ENCODE results near the gene SUFU.
A peak's percentile ranks its signal among the peaks of the same experiment; 100 is the strongest.
"Not testable (repeated sequence)": the region's sequence is repeated elsewhere in the genome, so short reads cannot be mapped to it uniquely, and the experiment has no call there.

SUFU gene

DNA sequence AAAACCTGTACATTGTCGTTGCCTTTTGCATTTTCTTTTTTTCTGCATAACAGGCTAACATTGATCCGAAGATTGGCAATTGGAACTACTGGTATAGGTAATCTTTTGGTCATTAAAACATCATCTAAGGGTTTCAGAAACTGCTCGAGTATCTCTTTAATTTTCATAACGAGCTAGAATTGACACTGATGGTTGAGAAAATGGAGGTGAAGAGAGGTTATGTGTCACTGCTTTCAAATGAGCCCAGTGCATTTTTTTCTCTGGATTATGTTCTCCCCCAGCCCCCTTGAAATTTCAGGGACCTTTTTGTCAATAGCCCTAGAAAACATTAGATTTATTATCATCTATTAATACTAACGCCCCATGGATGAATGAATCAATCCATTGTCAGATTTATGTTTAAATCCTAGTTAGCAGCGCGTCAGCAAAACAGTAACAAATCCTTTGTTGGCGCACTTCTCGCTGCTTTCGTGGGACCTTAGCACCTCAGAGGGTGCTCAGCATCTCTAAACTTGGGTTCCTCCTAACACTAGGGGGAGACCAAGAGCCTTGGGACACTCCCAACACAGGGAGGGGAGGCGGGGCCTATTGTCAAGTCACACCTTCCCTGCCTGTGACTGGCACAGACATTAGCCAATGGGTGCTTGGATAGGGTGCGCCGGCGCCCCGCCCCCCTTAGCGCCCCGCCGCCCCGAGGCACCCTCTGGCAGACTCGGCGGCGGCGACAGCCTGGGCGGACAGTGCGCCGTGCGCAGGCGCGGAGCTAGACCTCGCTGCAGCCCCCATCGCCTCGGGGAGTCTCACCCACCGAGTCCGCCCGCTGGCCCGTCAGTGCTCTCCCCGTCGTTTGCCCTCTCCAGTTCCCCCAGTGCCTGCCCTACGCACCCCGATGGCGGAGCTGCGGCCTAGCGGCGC is at the start of gene SUFU:
SUFU (plus strand) TSS at position 709 of the 915 bp plus-strand sequence; CDS start at position 890, 181 bp downstream.
- DNase-seq = peak; percentile 95

DNA sequence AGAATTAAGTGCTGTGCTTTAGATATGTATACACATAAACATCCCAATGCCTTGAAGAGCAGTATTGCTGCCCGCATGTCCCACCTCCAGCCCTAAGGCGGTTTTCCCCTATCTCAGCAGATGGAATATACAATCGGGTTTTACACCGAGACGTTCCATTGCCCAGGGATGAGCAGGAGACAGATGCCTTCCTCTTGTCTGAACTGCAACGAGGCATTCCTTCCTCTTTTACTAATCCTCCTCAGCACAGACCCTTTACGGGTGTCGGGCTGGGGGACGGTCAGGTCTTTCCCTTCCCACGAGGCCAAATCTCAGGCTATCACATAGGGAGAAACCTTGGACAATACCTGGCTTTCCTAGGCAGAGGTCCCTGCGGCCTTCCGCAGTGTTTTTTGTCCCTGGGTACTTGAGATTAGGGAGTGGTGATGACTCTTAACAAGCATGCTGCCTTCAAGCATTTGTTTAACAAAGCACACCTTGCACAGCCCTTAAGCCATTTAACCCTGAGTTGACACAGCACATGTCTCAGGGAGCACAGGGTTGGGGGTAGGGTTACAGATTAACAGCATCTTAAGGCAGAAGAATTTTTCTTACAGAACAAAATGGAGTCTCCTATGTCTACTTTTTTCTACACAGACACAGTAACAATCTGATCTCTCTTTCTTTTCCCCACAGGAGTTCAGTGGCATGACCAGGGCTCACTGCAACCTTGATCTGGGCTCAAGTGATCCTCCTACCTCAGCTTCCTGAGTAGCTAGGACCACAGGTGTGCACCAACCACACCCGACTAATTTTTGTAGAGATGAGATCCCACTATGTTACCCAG is 48.9 kb upstream of the SUFU start:
- DNase-seq = not testable (repeated sequence)

DNA sequence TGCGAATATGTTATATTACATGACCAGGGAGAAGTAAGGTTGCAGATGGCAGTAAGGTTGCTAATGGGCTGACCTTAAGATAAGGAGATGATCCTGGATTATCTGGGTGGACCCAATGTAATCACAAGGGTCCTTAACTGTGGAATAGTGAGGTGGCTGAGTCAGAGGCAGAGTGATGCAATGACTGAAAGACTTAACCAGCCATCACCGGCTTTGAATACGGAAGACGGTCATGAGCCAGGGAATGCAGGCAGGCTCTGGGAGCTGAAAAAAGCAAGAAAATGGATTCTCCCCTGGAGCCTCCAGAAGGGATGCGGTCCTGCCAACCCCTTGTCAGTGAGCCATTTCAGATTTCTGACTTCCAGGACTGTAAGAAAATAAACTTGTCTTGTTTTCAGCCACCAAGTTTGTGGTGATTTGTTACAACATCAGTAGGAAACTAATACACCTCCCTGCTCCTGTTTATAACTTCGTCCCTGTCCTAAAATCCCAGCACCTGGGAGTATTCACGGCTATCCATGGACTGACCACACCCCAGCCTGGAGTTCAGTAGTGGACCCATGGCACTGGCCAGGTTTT is 47.8 kb upstream of the SUFU start:
- DNase-seq = no peak

DNA sequence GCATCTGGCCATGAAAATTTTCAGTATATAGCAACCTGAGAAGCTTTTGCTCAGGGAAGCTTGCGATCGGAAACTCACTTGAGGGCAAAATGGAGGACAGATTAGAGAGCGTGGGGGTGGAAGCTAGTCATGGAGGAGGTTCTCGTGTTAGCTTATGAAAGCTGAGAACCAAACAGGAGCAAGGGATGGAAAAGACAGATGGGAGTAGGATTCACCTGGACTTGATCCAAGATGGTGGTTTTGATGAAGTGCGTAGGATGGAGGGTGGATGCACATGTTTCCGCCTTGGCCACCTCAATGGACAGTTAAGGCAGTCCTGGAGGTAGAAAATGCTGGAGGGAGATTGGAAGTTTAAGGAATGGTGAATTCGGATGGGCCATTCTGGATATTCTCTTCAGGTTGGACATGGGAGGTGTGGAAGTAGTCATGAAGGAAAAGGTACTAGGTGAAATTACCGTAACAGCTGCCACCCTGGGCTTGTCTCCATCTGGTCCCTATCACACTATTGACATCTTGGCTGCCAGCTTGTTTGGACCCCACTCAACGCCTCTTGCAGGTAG is 46.1 kb upstream of the SUFU start:
- DNase-seq = no peak

DNA sequence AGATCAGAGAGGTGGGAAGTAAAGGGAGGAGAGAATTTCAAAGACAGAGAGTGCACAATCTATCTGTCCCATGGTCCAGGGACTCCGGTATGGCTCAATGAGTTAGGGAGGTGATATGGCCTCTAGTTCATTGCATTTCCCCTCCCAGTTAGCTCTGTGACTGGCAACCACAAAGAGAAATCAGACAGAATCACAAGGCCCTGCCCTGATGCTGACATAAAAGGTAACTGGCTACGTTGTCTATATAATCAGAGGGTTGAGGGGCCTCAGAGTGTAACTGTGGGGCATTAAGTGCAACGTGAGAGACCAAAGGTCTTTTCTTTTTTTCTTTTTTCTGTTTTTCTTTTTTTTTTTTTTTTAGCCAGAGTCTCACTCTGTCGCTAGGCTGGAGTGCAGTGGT is 45.1 kb upstream of the SUFU start:
- no peak for DNase-seq

DNA sequence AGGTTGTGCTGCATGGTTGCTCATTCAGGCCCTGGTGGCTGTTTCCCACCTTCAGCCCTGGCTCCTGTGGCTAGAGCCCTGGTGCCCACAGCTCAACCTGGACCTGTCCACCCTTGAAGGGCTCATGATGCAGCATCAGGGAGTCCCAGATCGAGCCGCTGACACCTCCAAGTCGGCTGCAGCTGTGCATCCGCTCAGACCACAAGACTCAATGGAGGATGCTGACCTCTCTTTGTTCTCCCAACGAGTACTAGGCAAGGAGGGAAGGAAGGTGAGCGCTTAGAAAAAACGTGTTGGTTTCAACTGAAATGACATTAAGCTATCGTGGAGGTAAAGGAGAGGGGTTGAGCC is 43.0 kb upstream of the SUFU start:
- DNase-seq = no peak

DNA sequence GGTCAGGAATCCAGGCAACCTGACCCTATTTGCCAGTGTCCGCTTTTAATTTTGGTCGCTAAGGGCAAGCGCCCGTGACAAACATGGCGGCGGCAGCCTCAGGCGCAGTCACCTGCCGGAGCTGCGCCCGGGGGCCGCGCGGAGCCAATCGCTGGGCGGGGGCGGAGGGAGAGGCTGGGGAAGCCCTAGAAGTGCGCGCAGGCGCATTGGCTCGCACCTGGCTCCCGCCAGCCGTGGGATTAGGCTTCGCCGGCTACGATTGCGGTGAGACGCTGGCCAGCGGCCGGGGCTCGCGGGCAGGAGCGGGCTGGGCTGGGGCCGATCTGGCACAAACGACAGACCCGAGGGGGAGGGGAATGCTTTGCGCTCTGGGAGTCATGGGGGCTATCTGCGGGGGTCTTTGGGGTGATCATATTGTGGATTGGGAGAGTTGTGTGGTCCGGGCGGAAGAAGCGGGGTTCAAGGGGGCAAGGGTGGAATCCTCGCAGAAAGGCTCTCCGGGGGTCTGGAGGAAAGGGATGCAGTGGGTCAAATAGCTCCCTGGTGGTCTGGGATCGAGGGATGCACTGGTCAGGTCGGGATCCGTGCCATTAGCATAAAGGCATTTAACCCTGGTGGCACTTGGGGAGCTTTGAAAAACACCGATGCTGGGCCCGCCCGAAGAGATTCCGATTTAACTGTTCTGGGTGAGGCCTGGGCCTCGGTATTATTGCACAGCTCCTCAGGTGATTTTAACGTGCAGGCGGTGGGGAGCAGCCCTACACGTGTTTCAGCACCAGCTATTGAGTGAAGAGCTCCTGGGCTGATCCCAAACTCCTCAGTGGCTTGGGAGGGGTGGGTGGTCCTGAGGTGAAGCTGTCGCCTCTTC is 42.4 kb upstream of the SUFU start:
- DNase-seq = peak; percentile 85

DNA sequence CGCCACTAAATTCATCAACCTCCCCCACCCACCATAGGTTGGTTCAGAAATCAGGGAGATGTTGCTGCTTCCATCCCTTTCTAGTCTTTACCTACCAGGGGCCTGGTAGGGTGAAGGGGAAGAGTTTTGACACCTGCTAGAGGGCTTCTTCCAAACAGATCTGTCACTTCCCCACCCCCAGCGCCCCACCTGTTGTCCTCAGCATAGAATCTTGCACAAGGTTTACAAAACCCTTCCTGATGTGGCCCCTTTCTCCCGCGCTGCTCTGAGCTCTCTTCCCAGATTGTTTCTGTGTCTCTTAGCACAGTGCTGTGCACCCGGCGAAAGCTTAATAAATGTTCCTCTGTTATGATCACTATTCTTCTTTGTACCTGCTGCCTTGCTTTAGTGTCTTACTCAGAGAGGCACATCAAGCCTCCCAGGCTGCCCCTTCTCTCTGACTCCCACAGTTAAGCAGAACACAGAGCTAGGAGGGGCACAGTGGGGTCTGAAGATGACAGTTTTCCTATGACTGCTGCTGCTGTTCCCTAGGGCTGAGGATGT is 41.2 kb upstream of the SUFU start:
- DNase-seq = no peak

DNA sequence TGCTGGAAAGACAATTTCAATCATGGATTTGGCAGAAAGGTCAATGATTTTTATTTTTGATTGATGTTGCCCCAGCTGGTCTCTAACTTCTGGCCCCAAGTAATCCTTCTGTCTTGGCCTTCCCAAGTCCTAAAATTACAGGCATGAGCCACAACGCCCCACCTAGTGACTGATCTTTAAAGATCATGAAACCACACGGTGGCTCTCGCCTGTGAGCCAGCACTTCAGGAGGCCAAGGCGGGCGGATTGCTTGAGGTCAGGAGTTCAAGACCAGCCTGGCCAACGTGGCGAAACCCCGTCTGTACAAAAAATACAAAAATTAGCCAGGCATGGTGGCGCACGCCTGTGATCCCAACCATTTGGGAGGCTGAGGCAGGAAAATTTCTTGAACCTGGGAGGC is 39.8 kb upstream of the SUFU start:
- DNase-seq = no peak

DNA sequence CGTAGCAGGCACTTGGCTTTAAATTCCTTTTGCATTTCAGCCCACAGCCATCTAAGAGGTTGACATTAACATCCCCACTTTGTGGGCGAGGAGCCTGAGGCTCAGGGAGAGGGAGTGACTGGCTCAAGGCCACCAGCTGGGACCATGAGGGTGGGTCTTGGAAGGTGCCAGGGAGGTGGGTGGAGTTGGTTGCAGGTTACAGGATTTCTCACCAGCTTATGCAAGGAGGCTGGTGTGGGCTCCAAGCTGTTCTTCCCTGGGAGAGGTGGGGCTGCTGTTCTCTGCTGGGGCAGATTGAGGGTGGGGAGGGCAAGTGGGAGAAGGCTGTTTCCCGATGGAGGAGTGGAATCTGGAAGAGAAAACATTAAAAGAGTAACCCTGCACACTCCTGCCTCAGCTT is 38.3 kb upstream of the SUFU start:
- no peak for DNase-seq

DNA sequence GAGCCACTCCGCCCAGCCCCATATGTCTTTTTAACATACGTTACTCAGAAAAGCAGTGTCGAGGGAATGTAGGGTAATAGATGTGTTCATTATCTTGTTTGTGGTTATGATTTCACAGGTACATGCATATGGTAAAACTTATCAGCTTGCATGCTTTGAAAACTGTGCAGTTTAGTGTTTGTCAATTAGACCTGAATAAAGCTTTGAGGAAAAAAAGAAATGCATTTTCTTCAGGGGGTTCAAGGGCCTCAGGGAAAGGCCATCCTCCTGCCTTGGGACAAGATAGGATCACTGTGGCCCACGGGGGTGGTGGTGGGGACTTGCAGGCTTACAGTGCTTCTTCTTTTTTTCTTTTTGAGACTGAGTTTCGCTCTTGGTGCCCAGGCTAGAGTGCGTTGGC is 36.5 kb upstream of the SUFU start:
- DNase-seq = no peak

DNA sequence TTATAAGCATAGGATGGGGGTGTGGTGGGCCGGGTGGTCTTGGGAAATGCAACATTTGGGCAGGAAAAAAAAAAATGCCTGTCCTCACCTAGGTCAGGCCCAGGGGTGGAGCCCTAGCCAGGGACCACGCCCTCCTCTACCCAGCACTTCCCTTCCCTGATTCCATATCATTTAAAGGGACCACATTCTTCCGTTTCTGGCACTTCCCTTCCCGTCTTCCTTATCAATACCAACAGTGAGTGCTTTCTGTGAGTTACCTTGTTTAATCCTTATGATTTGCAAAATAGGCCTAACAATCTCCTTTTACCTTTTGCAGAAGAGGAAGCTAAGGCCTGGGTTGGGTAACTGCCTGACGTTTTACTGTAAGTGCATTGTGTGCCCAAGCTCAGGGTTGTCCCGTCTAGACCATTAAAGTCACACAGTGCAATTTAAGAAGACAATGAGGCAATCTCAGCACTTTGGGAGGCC is 35.8 kb upstream of the SUFU start:
- no peak for DNase-seq

DNA sequence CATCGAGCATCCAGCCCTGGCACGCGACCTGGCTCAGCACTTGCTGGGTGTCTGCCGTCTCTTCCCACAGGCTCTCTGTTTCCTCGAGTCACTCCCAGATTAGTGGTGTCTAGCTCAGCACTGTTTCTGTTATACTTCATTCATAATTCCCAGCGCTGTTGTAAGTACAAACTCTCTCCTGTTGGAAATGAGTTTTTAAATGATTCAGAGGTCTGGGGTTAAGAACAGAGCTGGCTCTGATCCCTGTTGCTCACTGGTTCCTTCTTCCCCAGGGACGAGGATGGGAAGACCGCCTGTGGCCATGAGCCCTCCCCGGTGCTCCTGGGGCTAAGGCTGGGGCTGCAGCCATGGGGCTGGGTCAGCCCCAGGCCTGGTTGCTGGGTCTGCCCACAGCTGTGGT is 35.1 kb upstream of the SUFU start:
- DNase-seq = no peak

DNA sequence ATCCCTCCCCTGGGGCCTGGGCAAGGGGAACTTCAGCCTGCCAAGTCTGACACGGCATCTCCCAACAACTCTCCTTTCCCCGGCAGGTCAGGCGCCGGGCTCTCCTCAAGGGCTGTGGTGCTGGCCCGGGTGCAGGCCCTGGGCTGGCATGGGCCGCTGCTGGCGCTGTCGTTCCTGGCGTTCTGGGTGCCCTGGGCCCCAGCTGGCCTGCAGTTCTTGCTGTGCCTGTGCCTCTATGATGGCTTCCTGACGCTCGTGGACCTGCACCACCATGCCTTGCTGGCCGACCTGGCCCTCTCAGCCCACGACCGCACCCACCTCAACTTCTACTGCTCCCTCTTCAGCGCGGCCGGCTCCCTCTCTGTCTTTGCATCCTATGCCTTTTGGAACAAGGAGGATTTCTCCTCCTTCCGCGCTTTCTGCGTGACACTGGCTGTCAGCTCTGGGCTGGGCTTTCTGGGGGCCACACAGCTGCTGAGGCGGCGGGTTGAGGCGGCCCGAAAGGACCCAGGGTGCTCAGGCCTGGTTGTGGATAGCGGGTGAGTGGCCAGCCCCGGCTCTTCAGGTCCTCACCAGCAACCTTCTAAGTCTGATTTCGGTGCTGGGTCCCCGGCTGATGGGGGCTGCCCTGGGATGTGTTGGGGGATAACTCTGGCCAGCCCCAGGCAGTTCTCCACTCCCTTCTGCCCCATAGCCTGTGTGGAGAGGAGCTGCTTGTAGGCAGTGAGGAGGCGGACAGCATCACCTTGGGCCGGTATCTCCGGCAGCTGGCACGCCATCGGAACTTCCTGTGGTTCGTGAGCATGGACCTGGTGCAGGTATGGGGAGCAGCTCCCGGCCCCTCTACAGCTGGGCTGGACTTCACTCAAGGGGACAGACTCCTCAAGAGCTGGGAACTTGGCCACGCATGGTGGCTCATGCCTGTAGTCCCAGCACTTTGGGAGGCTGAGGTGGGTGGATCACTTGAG is 32.9 kb upstream of the SUFU start:
- no peak for DNase-seq

DNA sequence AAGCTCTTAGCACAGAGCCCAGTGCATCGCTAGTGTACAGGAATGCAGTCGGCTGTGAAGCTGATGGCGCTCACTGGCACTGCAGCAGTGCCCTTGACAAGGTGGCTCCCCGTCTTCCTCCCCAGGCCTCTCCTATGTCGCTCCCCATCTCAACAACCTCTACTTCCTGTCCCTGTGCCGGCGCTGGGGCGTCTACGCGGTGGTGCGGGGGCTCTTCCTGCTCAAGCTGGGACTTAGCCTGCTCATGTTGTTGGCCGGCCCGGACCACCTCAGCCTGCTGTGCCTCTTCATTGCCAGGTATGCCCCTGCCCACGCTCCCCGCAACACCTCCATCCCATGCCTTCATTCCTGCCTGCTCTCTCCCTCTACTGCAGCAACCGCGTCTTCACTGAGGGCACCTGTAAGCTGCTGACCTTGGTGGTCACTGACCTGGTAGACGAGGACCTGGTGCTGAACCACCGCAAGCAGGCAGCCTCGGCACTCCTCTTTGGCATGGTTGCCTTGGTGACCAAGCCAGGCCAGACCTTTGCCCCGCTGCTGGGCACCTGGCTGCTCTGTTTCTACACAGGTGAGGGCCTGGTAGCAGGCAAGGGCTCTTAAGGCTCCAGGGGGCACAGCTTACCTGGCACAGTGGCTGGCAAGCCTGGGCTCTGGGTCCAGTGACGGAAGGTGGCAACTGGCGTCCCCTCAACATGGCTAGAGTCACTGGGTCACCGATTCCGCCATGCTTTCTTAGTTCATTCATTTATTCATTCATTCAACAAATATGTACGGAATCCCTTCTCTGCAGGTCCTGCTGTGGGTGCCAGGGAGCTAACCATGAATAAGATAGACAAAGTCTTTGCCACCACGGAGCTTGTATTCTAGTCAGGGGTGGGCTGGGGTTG is 30.1 kb upstream of the SUFU start:
- DNase-seq = no peak

DNA sequence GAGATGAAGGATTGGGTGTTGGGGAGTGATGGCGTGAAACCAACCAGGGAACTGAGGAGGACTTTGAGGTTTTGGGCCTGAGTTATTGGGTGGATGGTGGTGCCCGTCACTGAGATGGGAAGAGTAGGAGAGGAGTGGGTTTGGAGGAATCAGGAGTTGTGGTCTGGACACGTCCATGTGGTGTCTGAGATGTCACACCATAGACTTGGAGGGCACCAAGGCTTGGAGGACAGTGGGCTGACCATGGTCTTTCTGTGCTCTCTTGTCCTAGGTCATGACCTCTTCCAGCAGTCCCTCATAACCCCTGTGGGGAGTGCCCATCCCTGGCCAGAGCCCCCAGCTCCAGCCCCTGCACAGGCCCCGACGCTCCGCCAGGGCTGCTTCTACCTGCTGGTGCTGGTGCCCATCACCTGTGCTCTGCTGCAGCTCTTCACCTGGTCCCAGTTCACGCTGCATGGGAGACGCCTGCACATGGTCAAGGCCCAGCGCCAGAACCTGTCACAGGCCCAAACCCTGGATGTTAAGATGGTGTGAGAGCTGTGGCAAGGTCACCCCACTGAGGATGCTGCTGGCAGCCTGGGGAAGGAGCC is 28.2 kb upstream of the SUFU start:
- DNase-seq = no peak

DNA sequence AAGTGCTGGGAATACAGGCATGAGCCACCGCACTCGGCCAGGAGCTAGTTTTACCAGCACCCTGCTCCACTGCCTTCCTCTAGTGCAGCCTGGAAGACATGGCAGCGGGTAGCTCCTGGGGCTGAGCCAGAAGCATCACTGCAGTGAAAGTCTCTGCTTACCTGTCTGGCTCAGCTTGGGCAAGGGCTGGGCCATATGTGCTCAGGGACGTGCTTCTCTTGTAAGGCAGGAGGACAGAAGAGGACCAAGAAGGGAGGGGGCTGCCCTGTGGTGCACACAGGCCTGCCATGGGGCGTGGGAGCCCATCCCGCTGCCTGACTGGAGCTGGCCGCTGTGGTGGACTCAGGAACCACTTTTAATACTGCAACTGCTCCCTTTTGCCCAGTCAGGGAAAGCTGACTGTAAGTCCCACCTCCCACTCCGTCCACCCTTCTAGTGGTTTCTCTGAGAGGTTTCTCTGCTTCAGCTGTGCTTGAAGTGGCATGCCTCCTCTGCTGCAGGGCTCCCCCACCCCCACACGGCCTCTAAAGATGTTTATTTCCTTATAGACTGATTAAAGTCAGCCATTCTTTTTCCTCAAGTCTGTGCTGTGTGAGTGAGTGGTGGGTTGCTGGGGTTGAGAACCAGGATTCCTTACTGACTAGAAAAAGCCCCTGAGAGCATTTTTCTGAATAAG is 27.2 kb upstream of the SUFU start:
- DNase-seq = no peak

DNA sequence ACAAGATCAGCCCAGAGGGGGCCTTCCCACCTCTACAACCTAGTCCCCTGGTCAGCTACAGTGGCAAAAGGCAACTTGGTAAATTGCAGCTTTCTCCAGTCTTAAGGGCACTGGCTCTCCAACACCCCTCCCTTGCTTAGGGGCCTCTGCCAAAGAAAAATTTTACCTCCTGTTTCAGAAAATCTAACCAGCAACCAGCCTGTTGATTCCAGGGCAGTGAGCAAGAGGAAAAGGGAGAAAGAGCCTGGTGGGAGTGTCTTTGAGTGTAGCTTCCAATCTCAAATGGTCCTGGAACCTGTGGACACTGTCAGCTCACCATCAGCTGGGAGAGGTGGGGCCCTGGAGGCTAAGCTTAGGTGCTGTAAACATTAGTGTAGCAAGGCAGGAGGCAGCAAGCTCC is 24.1 kb upstream of the SUFU start:
- DNase-seq = no peak

DNA sequence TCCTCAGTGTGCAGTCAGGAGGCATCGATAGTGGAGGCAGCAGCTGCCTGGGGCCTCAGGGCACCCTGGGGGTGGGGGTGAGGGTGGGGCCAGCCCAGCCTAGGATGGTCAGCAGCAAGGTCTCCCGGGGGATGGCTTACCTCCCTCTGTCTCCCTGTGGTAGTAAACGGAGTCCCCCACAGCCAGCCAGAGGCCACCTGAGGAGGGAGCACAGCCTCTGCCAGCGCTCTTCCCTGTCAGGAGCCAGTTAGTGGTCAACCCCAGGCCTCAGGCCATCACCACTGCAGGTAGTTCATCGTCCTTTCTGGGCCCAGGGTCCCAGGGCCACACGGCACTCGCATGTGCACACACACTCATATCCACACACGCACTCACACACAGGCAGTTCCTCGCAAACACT is 23.4 kb upstream of the SUFU start:
- no peak for DNase-seq

Measured in NCI-H1092 (cell line).